Measurements from ENCODE around the gene PSMC2.

PSMC2 gene
- total RNA-seq, result 76.4 to 127 (median 95.4) reads per million in 4 experiments

- DNase-seq, result peak; percentile 76
These were observed at the start of gene PSMC2 for GRCh38 chr7:103347507-103348267. PSMC2 (plus strand) TSS chr7:103347643; CDS start chr7:103347712, 69 bp downstream.

DNA sequence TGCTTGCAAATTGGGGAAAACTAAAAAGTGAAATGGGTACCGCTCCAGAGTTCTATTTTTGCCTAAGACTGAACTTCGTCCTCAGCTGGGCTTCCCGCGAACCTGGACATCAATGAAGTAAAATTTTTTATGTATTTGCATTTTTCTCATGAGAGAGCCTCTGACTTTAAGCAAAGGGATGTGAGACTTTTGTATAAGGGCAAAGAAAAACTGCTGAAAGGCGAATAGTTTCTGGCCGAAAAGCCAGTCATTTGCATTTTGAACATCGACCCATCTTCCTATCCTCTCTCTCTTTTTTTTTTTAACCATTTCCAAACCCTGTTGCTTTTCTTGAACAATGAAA lies 49.6 kb upstream of the PSMC2 start:
- no peak for DNase-seq

DNA sequence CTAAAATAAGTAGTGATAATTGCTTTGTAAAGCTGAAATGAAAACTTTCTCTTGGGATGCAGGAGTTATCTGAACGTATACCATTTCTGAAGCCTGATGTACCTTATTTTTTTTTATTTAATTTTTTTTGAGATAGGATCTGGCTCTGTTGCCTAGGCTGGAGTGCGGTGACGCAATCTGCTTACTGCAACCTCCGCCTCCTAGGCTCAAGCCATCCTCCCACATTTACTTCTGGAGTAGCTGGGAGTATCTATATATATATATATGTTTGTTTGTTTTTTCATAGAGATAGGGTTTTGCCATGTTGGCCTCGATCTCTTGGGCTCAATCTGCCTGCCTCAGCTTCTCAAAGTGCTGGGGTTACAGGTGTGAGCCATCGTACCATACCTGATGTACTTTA lies 47.8 kb upstream of the PSMC2 start:
- DNase-seq, result no peak

- DNase-seq, result no peak
These were observed 46.0 kb upstream of the PSMC2 start for GRCh38 chr7:103301441-103301840.

GRCh38 chr7:103307503-103308231 lies 39.8 kb upstream of the PSMC2 start:
- no peak for DNase-seq

DNA sequence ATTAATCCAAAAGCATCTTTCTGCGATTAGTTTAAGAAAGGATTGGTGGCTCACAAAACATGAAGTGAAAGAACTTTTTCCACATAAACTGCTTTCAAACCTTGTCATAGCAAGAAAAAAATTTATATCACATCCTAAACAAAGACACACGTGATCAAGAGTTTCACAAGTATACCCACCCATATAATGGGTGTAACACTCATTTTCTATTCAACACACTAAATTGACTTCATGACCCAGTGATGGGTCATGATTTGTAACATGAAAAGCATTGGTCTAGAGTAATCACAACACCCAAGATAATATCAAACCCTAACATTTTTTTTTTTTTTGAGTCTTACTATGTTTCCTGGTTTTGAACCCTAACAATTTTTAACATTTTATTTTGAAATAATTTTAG lies 32.6 kb upstream of the PSMC2 start:
- DNase-seq, result no peak

DNA sequence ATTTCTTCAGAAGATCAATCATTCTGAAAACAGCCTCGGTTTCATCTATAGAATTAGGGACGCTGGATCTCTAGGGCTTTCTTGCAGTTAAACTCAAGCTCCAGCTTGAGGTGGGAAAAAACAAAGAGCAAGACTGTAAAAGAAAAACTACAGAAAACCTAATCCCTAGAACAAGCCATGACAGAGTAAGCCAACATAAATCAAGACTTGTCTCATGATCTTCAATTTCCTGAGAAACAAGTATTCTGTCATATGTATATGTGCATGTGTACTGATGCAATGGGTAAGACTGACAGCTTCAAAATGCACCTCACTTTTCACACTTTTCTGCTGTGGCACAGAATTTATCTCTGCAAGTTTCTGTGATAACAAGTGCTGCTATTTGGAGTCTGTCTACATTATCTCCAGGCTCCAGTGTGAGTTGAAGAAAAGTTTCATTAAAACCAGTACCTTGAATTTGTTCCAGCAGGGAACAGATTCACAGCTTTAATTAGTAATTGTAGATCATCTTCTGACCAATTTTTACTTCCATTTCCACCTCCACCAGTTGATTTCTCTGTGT lies 31.0 kb upstream of the PSMC2 start:
- no peak for DNase-seq

GRCh38 chr7:103317009-103317408 lies 30.4 kb upstream of the PSMC2 start:
- DNase-seq, result no peak

GRCh38 chr7:103325744-103326143 lies 21.7 kb upstream of the PSMC2 start:
- no peak for DNase-seq

DNA sequence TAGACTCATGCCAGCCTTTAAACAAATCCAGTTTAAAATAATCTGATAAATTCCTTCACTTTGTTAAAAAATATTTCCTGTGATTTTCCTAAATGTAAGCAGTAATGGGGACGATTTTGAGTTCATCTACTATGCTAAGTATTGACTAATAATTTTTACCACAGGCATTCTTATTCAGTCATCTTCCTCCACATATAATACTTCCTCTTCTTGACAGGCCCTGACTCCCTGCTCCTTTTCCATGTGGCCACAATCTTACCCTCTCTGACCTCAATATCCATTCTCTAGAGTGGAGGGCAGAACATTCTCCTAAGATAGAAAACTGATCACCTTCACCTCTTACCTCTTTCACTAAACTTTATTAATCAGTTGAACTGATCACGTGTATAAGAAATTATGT lies 10.7 kb upstream of the PSMC2 start:
- no peak for DNase-seq

DNA sequence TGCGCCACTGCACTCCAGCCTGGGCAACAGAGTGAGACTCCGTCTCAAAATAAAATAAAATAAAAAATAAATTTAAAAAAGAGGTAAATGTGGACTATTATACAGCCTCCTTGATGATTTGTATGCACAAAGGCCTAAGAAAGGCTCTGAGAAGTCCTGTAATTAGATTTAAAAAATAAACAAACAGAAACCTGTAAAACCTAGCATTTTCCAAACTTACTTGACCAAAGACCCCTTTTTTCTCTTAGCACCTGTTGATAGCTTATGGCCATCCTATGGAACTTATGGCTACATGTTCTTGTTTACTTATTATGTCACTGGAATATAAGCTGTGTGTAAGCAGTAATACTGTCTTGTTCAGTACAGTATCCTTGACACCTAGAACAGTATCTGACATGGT lies 8.6 kb upstream of the PSMC2 start:
- no peak for DNase-seq

- no peak for DNase-seq
These were observed 6.0 kb upstream of the PSMC2 start for GRCh38 chr7:103341466-103341865.

DNA sequence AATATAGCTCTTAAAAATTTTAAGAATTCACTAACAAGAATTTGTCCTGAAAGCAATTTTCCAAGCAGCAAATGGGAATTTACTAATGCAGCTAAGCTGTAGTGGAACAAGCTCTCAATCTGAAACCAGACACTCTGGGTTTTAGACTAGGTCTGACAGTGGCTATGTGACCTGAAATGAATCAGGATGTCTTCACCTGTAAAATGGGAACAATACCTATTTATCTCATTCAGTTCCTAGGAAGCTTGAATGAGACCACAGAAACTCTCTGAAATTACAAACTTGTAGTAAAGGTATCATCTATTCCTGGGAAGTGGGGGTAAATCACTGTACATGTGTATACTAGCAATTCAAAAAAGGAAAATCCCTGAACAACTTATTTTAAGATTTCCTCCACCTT lies 4.1 kb upstream of the PSMC2 start:
- no peak for DNase-seq

GRCh38 chr7:103343758-103344452 lies 3.5 kb upstream of the PSMC2 start:
- DNase-seq, result peak; percentile 10

- peak; percentile 74 for DNase-seq
These were observed 2.8 kb upstream of the PSMC2 start, which contains the start of gene DNAJC2 for GRCh38 chr7:103344453-103345149. DNAJC2 (minus strand) TSS chr7:103344767; CDS start chr7:103344622, 145 bp downstream.

DNA sequence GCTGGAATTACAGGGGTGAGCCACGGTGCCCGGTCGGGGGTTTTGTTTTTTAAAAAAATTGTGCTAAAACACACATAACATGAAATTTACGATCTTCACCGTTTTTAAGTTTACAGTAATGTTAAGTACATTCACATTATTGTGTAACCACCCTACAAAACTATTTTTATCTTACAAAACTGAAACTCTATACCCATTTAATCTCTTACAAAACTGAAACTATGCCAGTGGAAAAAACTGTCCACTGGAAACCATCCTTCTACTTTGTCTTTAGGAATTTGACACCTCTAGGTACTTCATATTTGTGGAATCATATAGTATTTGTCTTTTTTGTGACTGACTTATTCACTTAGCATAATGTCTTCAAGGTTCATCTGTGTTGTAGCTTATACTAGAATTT lies 1.0 kb upstream of the PSMC2 start:
- DNase-seq, result no peak

GRCh38 chr7:103348452-103348851 lies 1.0 kb downstream of the PSMC2 start:
- DNase-seq, result no peak

DNA sequence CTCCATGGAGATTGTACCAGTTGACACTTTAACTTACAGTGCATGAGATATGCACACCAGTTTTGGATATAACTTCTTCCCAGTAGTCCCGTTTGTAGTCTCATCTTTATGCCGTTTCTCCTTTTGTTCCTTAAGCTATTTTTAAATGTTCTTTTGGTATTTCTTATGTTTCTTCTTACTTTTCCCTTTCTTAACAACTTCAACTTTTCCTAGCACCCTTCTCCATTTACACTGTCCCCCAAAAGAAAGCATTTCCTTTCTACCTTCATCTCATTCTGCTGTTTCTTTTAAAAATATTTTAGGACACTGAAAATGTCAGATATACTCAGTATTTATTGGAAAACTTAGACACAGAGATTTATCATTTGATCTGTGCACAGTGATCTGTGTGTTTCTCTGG lies 1.5 kb downstream of the PSMC2 start:
- DNase-seq, result no peak

- DNase-seq, result no peak
These were observed 2.4 kb downstream of the PSMC2 start for GRCh38 chr7:103349805-103350204.

DNA sequence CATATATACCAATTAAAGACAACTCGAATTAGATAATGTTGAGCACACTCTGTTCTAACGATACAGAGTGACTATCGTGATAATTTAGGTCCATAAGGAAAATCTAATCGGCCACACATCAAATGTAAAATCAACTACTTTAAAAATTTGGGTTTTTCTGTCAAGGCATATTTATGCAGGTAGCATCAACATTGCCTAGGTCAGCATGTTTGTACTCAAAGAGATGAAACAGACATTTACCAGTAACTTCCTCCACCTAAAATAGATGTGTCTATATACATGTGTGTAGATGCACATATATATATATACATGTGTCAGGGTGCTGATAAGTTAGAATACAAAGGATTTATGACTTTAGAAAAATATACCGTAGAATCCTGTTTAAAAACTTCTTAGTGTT lies 22.0 kb downstream of the PSMC2 start:
- no peak for DNase-seq

DNA sequence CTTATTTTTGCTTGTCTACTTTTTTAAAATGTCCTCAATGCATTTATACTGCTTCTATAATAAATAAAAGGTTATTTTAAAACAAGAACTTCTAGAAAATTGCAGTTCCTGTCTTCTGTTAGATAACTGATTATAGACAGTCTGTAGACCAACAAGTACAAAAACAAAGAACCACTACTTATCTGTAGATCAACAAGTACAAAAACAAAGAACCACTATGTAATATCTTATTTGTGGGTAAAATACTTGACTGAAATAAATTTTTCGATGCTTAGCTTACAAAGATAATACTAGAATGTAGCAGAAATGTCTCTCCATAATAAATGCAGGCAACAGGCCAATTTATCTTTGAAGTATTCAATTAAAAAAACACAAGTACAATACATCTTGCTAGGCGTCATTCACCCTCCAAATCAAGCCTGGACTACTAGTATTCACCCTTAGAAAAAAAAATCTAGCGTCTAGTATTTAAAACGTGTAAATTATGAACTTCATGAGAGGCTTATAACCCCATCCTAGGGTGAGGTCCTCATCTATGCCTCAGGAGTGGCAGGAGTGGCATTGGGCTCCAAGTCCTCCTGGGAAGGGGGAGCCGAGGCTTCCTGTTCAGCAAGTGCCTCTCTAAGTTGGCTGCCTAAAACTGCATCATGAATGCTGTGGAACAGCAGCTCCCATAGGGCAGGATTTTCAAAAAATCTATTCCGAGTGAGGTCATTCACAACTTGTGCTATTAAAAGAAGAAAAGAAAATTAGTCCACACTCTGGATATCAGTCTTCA lies 26.6 kb downstream of the PSMC2 start:
- DNase-seq, result no peak
